HTERT RPE-1 (cell line): Measurements from ENCODE around the gene GRK2.
"Not testable (repeated sequence)": the region's sequence is repeated elsewhere in the genome, so short reads cannot be mapped to it uniquely, and the experiment has no call there.

Experiments
- in situ Hi-C: fragments of 300-500 bp; cut with MboI; formaldehyde crosslinking; loops from 4 replicates; pipeline ENCODE4 v1.14.3; 2020; ENCODE audit warnings: low sequenced_read_pairs

GRK2 gene

GRCh38 chr11:67310246-67311050 is 44.2 kb downstream of the GRK2 start:
- in situ Hi-C loops = no loop called here

- in situ Hi-C loops = no loop called here
These were observed 44.8 kb downstream of the GRK2 start for GRCh38 chr11:67311051-67311555.

GRCh38 chr11:67311556-67312082 is 45.3 kb downstream of the GRK2 start:
- in situ Hi-C loops = no loop called here

- in situ Hi-C loops = no loop called here
These were observed 46.1 kb downstream of the GRK2 start for GRCh38 chr11:67312187-67313021.

- in situ Hi-C loops = no loop called here
These were observed 47.0 kb downstream of the GRK2 start for GRCh38 chr11:67313125-67313890.

GRCh38 chr11:67314218-67314617 is 47.9 kb downstream of the GRK2 start:
- in situ Hi-C loops = no loop called here

GRCh38 chr11:67315325-67315909 is 49.1 kb downstream of the GRK2 start:
- in situ Hi-C loops = no loop called here

GRCh38 chr11:67316882-67317204 is 50.6 kb downstream of the GRK2 start:
- in situ Hi-C loops = no loop called here

GRCh38 chr11:67317205-67317887 is 51.1 kb downstream of the GRK2 start:
- in situ Hi-C loops = no loop called here

GRCh38 chr11:67317888-67318555 is 51.7 kb downstream of the GRK2 start:
- in situ Hi-C loops = no loop called here

- in situ Hi-C loops = not testable (repeated sequence)
These were observed 52.6 kb downstream of the GRK2 start for GRCh38 chr11:67318876-67319275.

GRCh38 chr11:67320011-67320410 is 53.7 kb downstream of the GRK2 start:
- in situ Hi-C loops = no loop called here

GRCh38 chr11:67320691-67321090 is 54.4 kb downstream of the GRK2 start:
- in situ Hi-C loops = no loop called here

GRCh38 chr11:67321313-67321871 is 55.1 kb downstream of the GRK2 start:
- in situ Hi-C loops = no loop called here

GRCh38 chr11:67322049-67322448 is 55.8 kb downstream of the GRK2 start:
- in situ Hi-C loops = no loop called here

GRCh38 chr11:67323526-67323925 is 57.3 kb downstream of the GRK2 start:
- in situ Hi-C loops = no loop called here

GRCh38 chr11:67332081-67332691 is 65.9 kb downstream of the GRK2 start:
- in situ Hi-C loops = no loop called here
